GM18873 (cell line): ENCODE measurements around the gene DCLK2.

Experiments used
- ATAC-seq: cut with Tn5 transposase; IDR thresholded peaks from one replicate; pipeline ENCODE4 v1.9.1; 2021; ENCODE audit warnings: mild to moderate bottlenecking, moderate library complexity, moderate number of reproducible peaks; ENCODE audit not compliant: unreplicated experiment, low FRiP score

The DCLK2 gene

GRCh38 chr4:150232029-150232428, 153.8 kb downstream of the DCLK2 start:
- ATAC-seq = no peak

GRCh38 chr4:150234246-150234645, 156.0 kb downstream of the DCLK2 start:
- ATAC-seq = no peak

- ATAC-seq = no peak
These were observed 157.1 kb downstream of the DCLK2 start for GRCh38 chr4:150235317-150235716.

- no peak for ATAC-seq
These were observed 157.6 kb downstream of the DCLK2 start for GRCh38 chr4:150235808-150236271.

- ATAC-seq = no peak
These were observed 158.4 kb downstream of the DCLK2 start for GRCh38 chr4:150236626-150237025.

GRCh38 chr4:150237110-150237872, 159.0 kb downstream of the DCLK2 start:
- ATAC-seq = no peak

- ATAC-seq = no peak
These were observed 160.3 kb downstream of the DCLK2 start for GRCh38 chr4:150238591-150238990.

- ATAC-seq = no peak
These were observed 161.8 kb downstream of the DCLK2 start for GRCh38 chr4:150240011-150240410.

GRCh38 chr4:150242820-150243458, 164.7 kb downstream of the DCLK2 start:
- ATAC-seq = no peak

- no peak for ATAC-seq
These were observed 165.7 kb downstream of the DCLK2 start for GRCh38 chr4:150243932-150244331.

- no peak for ATAC-seq
These were observed 166.4 kb downstream of the DCLK2 start for GRCh38 chr4:150244600-150244999.

GRCh38 chr4:150247184-150247583, 168.9 kb downstream of the DCLK2 start:
- no peak for ATAC-seq

GRCh38 chr4:150248181-150248580, 169.9 kb downstream of the DCLK2 start:
- ATAC-seq = no peak

- no peak for ATAC-seq
These were observed 172.2 kb downstream of the DCLK2 start for GRCh38 chr4:150250293-150250997.

- ATAC-seq = no peak
These were observed 172.9 kb downstream of the DCLK2 start for GRCh38 chr4:150250998-150251651.

GRCh38 chr4:150251752-150252190, 173.5 kb downstream of the DCLK2 start:
- no peak for ATAC-seq

- no peak for ATAC-seq
These were observed 174.1 kb downstream of the DCLK2 start for GRCh38 chr4:150252306-150252705.

- ATAC-seq = no peak
These were observed 174.5 kb downstream of the DCLK2 start for GRCh38 chr4:150252741-150253140.

- ATAC-seq = no peak
These were observed 175.2 kb downstream of the DCLK2 start for GRCh38 chr4:150253416-150253815.

- no peak for ATAC-seq
These were observed 175.9 kb downstream of the DCLK2 start for GRCh38 chr4:150253965-150254630.
